RPMI7951 (cell line): ENCODE data around the gene KANK3. TPM values are rescaled to one million over a fixed set of nuclear protein-coding genes. Genes with fewer than 3 reads are reported as not detected.
A peak's percentile ranks its signal among the peaks of the same experiment; 100 is the strongest.

ENCODE experiments used
- DNase-seq: peaks from one replicate; pipeline ENCODE4 v3.0.0-alpha.2; 2012; ENCODE audit warnings: low read depth
- total RNA-seq: library from RNA; depleted of rRNA; stranded (reverse); fragments of >200 nt; shearing (Covaris generic); gene quantifications from 2 replicates; pipeline ENCODE4 v1.2.3, GENCODE V29; 2014

KANK3 gene
- total RNA-seq, 1 experiment from 2014 or later: 0.24 TPM

DNA sequence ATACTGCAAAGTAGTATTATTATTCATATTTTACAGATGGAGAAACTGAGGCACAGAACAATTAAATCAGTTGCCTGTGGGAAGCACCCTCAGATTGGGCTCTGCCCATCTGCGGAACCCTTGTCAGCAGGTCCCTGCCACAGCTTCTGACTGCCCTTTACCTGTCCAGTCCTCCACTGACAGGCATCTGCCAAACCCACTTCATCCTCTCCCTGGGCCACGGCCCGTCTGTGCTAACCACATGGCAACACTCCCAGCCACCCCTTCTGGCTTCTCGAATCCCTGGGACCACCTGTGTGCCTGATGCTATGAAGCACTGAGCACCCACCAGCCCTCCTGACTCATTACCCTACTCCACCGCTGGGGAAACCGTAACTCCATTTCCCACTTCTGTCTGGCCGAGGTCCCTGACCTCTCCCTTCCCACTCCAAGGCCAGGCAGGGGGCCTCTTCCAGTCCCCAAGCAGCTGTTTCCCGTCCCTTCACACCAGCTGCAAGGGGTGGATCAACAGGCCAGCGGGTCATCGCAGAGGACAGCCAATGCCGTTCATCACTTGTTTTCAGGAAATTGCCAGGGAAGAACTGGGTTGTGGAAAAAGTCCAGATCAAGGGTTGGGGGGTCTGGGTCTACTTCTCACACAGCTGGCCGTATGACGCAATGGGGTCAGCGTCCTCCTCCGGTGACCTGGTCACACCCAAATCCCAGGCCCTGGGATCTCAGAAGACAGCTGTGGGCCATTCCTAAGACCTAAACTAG, 2.5 kb downstream of the KANK3 start:
- no peak for DNase-seq

DNA sequence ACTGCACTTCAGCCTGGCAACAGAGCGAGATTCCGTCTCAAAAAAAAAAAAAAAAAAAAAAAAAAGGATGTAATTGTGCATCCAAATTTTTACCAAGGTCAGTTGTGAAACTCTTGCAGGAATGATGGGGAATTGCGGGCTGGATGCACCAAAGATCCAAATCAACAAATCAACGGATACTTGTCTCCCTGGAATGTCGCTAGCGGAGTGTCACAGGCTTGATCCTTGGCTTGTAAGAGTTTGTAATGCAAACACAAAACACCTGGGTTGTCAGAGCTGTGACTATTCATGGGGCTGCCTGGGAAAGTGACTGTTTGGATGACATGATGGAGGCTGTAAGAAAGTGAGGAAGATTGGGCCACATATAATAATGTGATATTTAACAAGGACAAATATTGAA, 4.2 kb downstream of the KANK3 start:
- DNase-seq: no peak

DNA sequence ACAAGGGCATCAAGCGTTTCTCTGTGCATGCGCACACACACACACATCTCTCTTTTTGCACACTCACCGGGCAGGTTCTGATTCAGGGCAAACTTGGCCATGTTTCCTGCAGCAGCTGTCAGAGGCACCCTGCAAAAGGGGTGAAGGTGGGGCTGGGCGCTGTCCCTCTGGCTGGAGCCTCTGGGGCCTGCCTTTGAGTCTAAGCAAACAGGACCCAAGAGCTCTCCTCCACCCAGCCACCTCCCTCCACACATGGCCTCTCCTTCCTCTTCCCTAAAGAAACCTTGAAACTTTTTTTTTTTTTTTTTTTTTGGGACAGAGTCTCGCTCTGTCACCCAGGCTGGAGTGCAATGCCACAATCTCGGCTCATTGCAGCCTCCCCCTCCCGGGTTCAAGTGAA, 5.3 kb downstream of the KANK3 start:
- DNase-seq: no peak

DNA sequence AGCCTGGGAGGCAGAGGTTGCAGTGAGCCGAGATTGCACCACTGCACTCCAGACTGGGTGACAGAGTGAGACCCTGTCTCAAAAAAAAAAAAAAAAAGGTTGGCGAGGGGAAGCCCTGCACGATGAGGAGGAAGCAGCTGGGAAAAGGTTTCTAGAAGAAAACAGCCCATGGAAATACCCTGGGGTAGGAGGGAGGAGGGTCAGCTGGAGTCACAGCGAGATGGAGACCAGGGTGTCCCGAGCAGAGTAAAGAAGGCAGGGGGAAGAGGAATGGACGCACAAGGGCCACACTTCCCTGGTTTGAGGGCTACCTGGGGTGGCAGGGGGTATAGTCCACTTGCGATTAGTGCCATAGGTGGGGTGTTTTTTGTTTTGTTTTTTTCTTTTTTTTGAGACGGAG, 6.4 kb downstream of the KANK3 start:
- DNase-seq: no peak

DNA sequence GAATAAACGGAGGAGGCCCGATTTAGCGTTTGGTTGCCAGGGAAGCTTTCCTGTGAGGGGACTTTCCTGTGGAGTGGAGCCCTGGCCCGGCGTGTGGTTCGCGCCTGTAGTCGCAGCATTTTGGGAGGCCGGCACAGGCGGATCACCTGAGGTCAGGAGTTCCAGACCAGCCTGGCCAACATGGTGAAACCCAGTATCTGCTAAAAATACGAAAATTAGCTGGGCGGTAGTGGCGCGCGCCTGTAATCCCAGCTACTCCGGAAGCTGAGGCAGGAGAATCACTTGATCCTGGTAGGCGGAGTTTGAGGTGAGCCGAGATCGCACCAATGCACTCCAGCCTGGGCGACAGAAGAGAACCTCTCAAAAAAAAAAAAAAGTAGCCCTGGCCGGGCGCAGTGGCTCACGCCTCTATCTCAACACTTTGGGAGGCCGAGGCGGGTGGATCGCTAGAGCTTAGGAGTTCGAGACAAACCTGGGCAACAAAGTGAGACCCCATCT, 6.9 kb downstream of the KANK3 start:
- DNase-seq: no peak

DNA sequence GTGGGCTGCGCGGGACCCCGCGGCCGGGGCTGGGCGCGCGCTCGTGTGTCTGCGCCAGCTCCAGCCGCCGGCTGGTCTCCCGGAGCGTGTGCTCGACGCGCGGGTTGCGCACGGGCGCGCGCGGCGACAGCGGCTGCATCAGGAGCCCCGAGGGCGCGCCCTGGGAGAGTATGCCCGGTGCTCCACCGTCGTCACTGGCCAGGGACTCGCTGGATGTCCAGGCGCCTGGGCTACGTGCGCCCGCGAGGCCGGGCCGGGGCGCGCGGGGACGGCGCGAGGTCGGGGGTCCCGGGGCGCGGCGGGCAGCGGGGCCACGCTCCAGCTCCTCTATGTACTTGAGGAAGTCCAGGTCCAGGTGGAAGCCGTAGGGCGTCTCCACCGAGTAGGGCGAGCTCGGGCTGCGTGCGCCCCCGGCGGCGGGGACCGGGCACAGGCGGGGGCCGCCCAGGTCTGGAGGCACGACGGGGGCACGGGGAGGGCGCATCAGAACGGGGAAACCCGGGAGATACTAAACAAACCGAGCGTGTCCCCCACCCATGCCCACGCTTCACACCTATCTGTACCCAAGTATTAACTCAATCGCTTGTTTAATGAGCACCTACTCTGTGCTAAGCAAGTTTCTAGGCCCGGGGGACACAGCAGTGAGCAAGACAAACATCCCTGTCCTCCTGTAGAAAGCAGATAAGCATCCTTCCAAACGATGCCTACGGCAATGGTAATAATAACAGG, 7.6 kb downstream of the KANK3 start:
- no peak for DNase-seq

DNA sequence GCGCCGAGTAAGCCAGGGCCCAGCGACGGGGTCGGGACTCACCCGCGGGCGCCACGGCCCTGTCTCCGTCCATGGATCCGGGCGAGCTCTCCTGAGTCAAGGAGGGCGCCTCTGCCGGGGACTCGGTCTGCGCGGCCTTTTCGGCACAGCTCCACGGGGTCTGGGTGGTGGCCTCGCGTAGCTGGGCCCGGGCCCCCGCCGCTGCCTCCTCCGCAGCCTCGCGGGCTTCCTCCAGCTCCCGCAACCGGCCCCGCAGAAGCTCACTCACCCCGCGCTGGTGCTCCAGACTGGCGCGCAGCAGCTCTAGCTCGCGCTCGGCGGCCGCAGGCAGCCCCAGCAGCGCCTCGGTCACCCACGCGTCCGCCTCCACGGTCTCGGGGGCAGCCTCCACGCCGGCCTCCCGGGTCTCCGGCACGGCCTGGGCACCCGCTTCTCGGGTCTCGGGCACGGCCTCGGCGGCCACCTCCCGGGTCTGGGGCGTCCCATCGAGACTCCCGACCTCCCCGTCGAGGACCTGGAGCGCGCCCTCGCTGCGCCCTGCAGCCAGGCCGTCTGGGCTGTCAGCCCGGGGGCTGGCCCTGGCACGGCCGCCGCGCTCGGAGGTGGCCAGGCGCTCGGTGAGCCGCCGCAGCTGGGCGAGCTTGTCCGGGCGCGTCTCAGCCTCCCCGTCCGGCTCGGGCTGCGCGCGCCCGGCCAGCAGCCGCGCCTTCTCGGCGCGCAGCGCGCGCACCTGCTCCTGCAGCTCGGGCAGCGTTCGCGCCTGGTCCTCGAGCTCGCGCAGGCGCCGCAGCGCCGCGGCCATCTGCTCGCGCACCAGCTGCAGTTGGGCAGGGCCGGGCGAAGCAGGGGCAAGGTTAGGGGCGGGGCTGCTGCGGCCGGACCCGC, 8.4 kb downstream of the KANK3 start:
- DNase-seq: peak; percentile 49

DNA sequence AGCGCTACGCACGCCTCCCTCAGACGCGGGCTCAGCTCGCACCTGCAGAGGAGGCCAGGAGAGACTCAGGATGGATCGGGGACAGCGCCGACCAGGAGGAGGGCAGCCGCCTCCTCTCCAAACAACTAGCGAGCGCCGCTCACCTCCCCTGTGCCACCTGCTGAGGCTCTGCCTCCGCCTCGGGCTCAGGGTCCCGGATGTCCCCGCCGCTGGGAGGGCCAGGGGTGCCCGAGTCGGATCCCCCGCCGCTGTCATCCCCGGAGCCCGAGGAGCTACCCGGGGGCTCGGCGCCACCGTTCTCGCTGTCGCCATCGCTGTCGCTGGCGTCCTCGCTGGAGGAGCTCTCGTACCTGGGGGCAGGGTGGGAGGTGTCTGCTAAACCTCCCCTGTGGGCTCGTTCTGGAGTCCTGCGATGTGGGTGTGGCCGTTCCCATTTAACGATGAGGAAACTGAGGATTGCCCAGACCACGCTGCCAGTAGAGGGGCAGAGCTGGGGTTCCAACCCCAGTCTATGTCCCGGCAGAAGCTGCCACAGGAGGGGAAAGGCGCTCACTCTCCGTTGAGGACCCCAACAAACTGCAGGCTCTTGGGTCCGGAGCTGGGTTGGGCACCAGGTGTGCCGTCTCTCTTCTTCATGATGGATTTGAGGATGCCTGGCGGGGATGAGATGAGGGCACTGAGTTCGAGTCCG, 9.2 kb downstream of the KANK3 start:
- no peak for DNase-seq

DNA sequence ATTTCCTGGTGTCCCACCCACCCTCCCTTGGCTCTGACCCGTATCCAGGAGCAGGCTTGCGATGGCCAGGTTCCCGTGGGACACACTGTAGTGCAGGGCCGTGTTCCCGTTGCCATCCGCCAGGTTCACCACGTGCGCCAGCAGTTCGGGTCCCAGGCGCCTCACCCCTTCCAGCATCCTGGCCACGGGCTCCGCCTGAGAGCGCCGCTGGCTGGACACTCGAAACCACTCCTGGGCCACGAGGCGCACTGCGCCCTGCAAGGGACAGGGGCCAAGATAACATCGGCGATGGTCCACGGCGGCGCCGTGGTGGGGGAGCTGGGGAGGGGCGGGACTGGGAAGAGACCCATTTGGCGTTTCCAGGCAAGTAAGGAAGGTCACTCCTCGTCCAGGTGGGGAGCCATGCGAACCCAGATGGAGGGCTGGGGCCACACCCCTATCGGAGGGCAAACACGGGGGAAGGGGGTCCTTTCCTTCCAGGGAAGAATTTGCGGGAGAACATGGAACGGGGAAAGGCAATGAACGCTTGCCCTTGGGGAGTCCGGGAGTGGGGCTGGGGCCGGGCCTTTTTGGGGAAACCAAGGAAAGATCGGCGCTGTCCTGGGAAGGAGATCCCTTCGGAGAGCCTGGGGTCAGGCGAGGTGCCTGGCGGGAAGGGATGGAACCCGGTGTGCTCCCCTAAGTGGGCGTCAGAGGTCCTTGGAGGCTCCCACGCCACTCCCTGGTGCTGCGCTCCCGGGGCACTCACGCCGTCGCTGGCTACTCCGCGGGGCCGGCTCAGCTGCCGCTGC, 9.9 kb downstream of the KANK3 start:
- no peak for DNase-seq

DNA sequence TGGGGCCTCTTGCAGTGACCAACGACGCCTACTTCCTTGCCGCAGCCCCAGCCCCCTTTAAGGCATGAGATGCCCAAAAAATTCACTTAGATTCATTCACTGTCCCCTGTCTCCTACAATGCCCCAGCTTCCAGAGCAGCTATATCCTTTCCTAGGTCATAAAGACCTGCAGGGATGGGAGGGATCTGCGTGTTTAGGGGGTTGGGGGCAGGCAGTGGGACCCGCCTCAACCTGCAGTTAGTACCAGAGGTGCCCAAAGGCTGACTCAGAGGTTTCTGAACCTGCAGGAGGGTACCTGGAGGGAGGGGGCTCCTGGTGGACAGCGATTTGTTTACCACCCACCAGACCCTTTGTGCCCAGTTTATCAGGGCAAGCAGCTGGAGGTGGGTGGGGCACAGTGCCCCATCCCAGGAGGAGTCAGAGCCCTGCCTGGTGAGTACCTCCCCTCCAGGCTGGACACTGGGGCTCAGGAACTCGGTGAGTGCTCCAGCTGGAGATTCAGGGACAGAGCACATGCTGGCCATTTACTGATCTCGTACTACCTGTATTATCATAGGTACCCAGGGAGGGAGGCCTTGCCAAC, 11.7 kb downstream of the KANK3 start:
- DNase-seq: no peak

DNA sequence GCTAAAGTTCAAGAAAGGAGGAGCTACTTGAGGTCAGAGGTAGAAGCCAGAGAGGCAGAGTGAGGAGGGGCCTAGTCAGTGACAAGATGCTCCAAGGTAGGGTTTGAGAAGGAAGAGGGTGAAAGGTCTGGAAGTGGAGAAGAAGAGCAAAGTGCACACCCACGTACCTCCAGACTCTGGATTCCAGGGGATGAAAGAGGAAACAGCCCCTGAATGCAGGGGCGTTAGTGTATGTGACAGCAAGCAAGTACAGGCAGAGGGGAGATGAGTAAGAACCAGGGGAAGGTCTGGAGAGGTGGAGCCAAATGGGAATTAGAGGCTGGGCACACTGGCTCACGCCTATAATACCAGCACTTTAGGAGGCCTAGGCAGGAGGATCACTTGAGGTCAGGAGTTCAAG, 13.1 kb downstream of the KANK3 start:
- DNase-seq: no peak

DNA sequence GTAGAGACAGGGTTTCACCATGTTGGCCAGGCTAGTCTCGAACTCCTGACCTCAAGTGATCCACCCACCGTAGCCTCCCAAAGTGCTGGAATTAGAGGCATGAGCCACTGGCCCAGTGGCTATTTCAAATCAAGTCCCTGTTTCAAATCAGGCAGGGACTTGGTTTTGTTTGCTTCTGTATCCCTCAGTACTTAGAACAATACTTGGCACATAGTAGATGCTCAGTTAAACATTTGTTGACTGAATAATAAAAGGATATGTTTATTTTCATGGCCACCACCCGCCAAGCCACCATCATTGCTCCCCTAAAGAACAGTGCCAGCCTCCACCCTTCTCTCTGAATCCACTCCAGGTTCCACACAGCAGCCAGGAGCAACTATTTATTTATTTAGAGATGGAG, 17.6 kb downstream of the KANK3 start:
- DNase-seq: no peak

DNA sequence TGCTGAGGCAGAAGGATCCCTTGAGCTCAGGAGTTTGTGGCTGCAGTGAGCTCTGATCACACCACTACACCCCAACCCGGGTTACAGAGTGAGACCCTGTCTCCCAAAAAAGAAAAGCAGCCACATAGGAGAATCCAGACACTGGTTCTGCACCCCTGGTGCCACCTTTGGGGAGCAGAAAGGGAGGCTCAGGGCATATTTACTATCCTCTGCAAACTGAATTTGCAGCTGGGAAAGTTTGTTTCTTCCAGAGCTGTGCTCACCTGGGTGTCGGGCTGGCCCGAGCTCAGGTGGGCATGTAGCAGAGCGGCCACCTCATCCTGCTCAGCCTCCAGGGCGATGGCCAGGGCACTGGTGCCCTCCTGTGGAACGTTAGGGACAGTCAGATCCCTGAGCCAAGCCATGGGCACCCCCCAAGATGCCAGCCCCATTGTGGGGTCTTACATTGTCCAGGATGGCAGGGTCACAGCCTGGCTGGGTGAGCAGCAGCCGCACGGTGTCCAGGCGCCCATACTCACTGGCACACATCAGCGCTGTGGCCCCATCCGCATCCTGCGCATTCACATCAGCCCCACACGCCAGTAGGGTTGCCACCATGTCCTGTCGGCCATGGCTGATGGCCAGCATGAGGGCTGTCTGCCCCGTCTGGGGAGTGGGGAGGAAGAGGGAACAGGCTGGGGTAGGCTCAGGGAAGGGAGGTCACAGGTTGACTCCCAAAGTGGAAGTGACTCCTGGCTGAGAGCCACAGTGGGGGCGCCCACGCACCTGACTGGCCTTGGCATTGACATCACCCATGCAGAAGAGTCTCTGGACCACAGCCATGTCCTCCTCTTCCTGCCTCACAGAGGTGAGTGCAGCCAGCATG, 18.6 kb downstream of the KANK3 start:
- no peak for DNase-seq

DNA sequence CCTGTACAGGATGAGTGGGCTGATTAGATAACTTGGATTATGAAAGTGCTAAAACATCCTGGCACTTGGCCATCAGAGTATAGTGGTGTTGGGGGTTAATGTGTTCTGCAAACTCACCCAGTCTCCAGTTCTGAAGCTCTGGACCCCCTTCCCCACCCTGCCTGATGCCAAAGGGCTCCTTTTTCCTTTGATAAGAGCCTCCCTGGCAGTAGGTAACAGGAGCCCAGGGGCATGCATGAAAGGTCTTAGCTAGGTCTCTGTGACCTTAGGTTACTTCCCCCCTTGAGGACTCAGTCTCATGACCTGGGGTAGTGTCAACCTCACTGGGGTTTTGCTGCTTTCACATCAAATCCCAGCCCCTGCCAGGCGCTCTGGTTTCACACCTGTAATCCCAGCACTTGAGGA, 19.3 kb downstream of the KANK3 start:
- DNase-seq: no peak

DNA sequence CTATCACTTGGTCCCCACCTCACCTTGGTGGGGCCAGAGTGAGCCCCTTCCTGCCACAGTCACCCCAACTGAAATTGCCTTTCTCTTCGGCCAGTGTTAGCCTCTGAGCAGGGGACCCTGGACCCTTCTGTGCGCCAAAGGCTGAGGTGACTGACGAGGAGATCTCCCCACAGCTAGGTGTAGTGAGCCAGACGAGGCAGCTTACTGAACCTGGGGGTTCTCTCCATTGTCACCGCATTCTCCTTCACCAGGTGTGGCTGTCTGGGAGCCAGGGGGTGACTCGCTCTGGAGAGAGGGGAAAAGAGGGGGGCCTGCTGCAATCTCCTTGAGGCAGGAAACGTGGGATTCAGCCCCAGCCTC, 20.4 kb downstream of the KANK3 start:
- no peak for DNase-seq

DNA sequence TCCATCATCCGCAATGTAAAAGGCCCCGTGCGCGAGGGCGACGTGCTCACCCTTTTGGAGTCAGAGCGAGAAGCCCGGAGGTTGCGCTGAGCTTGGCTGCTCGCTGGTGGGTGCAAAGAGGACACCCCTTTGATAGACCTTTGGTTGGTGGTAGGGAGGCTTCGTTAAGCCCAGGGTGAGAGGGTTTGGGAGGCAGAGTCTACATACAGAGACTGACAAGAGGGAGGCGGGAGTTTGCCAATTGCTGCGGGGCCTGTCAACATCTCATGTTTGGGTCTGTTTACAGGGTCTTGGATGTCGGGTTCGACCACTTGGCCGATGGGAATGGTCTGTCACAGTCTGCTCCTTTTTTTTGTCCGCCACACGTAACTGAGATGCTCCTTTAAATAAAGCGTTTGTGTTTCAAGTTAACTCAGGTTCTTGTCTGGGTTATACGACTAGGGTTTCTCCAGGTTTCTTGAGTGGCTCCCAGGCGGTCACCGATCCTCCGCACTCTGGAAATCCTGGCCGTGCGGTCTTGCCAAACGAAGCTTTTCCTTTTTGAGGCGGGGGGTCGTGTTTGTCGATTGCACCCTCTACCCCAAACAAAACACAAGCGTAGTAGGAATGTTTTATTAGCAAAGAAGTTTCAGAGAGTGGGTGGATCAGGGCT, 20.9 kb downstream of the KANK3 start:
- DNase-seq: no peak

DNA sequence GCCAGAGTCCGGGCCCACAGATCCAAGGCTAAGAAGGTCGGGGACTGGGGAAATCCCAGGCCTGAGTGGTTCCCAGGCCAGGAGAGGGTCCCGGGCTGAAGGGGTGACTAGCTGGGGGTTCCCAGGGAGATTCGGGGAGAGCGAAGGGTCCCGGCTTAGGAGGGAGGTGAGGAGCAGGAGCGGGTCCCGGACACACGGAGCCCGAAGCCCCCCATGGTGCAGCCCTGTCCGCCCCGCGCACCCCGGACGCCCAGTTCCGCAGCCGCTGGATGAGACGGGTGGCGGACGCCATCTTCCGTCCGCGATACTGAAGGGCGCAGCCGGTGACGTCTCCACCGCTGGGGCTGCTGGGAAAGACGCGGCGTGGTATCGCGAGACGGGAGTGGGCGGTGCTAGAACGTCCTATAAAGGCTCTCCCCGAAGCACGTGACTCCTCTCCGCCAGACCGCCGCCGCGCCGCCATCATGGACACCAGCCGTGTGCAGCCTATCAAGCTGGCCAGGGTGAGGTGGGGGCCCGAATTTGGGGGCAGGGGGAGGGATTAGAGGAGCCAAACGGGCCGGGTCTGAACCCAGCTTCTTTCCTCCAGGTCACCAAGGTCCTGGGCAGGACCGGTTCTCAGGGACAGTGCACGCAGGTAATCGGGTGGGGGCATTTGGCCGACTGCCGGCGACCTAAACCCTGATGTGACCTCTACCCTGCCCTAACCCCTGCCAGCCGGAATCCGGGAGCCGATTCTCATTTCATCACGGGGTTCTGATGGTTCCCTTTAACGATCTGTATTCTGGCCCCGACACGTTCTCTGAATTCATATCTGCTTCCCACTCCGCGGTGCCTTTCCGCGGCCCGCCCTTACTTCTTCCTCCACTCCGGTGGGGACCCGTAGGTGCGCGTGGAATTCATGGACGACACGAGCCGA, 21.7 kb downstream of the KANK3 start, which contains the start of the genes NDUFA7 and RPS28:
Gene NDUFA7, minus strand, starts transcription at position 309 of the 919 bp plus-strand sequence. Its CDS starts 17 bp downstream, at position 292.
Gene RPS28, plus strand, starts transcription at position 430 of the 919 bp plus-strand sequence. Its CDS starts 35 bp downstream, at position 465.
- peak; percentile 92 for DNase-seq
